GM18909 (cell line): ENCODE measurements around the gene HIBADH.
"Not testable (repeated sequence)": the region's sequence is repeated elsewhere in the genome, so short reads cannot be mapped to it uniquely, and the experiment has no call there.

Experiments
- ATAC-seq: cut with Tn5 transposase; IDR thresholded peaks from one replicate; pipeline ENCODE4 v1.9.1; 2021; ENCODE audit warnings: mild to moderate bottlenecking; ENCODE audit not compliant: unreplicated experiment, poor library complexity

Gene HIBADH

DNA sequence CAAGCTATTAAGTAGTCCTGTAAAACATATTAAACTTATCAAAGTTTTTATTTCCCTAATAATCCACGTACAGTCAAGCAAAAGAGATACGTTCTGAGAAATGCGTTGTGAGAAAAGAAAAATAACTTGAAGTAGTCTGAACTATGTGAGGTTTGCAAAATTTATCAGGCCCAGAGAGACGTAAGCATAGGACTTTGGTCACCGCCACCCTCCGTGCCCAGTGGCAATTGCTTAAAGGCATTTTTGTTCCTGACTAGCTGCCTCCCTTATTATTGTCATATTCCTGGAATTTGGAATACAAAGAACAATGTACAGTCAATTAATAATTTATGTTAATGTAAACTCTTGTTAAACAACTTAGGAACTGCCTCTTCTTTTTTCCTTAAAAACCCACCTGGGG, 22.8 kb downstream of the HIBADH start:
- no peak for ATAC-seq

DNA sequence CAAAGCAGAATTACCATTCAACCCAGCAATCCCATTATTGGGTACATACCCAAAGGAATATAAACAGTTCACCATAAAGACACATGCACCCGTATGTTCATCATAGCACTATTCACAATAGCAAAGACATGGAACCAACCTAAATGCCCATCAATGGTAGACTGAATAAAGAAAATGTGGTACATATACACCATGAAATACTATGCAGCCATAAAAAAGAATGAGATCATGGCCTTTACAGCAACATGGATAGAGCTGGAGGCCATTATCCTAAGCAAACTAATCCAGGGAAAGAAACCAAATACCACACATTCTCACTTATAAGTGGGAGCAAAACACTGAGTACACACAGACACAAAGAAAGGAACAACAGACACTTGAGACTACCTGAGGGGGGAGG, 23.6 kb downstream of the HIBADH start:
- not testable (repeated sequence) for ATAC-seq

DNA sequence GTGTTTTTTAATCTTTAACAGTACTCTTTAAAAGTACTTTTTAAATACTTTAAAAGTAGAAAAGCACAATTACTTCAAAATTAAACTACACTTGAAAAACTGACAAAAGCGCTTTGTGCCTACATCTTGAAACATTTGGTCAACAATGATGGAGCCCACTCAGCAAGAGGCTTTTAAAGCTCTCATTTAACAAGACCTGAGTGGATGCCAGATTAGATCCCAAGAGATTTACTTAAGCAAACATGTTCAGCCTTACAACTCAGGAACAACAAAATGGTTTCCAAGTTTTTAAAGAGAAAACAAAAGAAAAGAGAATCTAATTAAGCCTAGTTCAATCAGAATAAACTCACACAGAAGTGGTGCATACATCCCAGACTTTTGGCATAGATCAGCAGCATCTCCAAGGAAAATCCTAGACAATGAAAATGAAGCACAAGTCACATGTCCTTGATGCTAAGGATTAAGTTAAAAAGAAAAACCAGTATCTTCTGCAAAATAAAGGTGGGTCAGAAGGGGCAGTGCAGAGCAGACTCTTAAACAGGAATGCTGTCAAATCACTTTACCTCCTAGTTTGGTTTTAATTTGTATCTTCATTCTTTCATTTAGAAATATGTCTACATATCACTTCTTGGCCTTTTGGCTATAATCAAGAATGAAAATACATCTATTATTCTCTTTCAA, 26.2 kb downstream of the HIBADH start:
- ATAC-seq: no peak

DNA sequence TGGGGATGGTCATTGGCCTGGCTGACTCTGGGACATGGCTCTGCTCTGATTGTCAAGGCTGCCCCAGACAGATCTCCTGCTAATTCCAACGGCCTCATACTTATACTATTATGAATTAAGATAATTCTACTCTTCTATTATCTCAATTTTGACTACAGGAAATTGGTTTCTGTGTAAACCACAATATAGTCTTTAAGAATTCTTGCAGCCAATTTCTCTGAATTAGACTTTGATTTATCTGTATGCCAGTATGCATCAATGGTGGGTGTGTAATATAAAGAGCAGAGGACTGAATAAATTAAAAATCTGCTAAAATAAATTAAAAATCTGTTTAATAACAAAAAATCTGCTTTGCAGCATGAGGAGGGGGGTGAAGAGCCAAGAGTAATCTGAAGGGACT, 27.0 kb downstream of the HIBADH start:
- no peak for ATAC-seq

DNA sequence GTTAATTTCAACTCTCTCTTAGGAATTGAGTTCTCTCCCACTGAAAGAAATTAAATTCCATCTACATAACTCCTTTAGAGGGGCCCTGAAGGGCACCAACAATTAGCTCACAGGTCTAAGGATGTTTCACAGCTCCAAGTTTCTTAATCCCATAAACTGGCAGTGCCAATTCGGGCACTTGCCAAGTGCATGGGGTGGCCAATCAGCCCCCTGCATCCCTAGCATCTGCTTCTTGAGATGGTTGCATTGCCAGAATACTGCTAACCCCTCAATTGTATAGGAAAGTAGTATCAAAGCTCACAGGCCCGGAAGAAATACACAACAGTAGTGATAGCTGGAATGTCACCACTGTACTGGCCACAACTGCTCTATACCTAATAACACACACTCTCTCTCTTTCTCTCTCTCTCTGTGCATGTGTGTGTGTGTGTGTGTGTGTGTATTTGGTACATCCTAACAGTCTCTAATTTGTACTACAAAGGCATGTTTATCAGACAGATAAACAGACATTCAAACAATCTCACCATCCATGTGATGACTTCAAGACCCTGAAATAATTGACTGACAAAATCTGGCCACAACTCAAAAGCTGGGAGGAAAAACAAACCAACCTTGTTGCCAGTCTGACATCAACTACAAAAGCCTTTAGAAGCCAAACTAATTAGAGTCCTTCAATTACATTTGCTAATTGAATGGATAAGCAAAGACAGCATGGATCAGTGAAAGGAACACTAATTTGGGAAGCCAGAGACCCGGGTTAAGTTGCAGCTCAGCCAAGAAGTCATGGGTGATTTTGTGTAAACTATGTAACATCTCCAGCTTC, 27.8 kb downstream of the HIBADH start:
- no peak for ATAC-seq

DNA sequence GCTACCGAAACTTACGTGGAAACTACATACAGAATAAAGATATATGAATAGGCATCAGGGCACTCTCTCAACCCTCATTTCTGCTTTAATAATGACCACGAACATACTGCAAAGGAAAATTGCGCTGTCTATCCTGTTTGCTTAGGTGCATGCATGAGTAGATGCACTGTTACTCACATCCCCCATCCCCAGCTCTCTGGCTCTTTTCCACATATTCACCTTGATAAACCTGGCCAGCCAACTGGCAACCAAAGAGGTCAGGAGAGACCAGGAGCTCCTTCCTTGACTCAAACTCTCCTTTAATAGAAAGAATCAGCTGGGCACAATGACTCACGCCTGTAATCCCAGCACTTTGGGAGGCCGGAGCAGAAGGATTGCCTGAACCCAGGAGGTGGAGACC, 29.6 kb downstream of the HIBADH start:
- ATAC-seq: no peak

DNA sequence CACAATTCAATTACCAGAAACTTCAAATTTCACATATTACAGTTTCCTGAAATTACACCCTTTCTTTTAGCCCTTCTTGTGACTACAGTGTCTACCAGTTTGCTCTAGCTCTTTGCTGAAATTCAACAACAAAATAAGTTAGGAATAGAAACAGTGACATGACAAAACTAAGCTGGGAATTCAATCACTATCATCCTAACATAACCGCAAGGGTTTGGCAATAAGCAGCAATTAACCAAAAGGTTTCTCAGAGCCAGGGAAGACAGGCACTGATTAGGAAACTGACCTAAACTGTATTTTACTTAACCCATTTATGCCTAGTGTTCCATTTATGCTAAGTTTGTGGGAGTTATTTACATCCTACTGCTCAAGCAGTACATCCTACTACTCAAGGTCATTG, 31.3 kb downstream of the HIBADH start:
- ATAC-seq: no peak

DNA sequence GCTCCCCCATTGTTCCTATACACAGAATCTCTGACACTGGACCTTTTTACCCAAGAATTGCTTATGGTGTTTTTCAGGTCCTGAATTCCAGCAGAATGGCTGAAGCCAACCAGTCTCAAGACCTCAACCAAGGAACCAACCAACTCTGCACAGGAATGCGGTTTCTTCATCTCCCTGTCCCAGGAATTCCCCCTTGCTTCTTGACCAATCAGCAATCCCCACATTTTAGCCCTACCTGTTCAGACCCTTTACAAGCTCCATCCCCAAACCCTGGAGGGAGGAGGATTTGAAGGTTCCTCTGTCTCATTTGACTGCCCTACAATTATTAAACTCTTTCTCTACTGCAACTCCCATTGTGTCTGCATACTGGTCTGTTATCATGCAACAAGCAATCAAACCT, 35.5 kb downstream of the HIBADH start:
- ATAC-seq: no peak

DNA sequence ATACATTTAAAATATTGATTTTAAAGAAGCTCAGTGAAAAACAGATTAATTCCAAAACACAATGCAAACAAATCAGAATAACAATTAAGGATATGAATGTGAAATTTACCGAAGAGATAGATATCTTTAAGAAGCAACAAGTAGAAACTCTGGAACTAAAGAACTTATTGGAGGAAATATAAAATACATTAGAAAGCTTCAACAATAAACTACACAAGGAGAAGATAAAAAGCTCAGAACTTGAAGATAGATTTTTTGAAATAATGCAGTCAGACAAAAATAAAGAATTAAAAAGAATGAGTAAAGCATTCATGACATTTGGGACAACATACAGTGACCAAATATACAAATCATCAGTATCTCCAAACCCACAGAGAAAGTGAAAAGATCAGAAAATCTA, 43.2 kb downstream of the HIBADH start:
- ATAC-seq: no peak

DNA sequence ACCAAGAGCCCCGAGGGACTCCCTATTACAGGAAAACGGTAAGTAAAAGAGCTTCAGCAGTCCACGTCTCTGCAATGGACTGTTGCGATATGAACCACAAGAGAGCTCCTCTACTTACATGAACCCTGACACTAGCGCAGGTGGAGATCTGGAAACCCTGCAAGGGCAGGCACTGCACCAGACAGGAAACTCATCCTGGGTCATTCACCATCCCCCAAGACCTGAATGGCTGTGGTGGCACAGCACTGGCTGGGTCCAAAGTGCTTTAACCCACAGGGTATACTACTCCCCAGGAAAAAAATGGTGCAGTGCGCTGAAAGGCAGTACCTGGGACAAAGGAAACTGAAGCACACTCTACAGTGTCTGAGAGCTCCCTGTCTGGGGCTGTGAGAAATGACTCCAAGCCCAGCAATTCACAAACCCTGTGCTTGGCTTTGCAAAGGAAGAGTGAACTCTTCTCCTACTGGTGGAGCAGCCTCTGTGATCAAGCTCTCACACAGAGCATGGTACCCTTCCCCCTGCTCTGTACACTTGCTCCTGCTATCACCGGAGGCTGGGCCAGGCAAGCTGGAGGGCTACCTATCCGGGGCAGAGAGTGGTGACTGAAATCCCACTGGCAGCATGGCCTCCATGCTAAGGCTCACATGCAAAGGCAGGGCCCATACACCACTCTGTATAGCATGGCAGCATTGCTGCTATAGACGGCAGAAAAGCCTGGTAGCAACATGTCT, 44.9 kb downstream of the HIBADH start:
- ATAC-seq: no peak

DNA sequence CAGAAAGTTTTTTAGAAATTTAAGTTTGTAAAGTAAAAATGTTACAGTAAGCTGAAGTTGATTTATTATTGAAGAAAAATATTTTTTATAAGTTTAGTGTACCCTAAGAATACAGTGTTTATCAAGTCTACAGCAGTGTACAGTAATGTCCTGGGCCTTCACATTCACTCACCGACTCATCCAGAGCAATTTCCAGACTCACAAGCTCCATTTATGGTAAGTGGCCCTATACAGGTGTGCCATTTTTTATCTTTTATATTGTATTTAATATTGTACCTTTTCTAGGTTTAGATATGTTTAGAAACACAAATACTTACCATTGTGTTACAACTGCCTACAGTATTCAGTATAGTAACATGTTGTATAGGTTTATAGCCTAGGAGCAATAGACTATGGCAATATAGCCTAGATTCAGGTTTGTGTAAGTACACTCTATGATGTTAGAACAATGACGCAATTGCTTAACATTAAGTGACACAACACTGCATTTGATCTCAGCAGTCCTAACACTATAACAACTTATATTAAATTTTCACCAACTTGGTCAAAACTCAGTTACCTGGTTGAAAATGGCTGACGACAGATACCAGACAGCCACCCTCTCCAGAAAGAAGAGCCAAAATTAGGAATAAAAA, 45.7 kb downstream of the HIBADH start:
- no peak for ATAC-seq

DNA sequence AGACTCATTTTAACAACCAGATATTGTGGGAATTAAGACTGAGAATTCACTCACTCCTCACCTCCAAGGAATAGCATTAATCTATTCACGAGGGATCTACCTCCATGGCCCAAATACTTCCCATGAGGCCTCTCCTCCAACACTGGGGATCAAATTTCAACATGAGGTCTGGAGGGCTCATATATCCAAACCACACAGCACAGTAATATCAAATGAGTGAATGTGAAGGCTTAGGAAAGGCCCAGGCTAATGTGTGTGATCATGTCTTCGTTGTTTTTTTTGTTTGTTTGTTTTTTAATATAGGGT, 46.5 kb downstream of the HIBADH start:
- no peak for ATAC-seq

DNA sequence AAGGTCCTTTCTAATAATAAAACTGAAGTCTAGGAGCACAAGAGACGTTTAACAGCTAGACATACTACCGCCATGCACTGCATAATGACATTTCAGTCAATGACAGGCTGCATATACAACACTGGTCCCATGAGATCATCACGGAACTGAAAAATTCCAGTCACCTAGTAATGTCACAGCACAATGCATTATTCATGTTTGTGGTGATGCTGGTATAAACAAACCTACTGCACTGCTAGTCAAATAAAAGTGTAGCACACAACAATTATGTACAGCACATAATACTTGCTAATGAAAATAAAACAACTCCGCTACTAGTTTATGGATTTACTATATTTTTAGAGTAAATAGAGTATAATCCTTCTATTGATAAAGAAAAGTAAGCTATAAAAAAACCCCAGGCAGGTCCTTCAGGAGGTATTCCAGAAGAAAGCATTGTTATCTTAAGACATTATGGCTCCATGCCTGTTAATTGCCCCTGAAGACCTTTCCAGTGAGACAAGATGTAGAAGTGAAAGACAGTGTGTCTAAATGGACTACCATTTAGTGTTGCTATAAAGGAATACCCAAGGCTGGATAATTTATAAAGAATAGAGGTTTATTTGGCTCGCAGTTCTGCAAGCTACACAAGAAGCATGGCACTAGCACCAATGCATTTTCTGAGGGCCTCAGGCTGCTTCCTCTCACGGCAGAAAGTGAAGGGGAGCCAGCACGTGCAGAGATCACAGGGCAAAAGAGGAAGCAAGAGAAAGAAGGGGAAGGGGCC, 47.1 kb downstream of the HIBADH start:
- ATAC-seq: no peak

DNA sequence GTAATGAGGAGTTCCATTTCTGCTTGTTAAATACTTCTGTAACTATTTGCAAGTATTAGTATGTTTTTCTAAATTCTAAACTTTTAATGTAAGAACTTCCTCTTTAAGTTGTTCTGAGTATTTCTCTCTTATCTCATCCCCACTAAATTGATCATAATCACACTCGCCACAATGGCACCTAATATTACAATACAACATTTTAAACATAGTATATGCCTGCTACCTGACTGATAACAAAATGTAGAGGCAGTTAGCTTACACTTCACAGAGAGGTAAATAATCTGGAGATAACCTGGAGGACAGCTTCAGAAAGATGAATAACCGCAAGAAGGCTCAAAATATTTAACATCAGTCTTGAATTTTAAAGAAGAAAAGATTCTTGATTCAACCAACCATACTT, 48.6 kb downstream of the HIBADH start:
- ATAC-seq: no peak

DNA sequence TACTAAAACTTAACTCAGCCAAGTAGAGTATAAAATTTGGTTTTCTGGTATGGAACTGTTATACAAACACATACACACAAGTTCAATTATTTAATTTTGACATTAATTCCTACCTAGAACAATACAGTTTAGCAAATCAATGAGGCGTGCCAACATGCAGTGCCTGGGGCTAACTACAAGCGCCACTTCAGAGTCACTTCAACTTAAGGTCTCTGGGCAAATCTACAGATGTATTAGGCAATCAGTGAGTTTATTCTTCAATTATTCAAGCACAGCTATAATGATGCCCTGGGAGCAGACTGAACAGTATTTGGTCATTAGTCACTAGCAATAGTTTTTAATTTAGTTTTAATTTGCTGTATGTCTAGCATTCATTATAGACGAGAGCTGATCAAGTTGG, 51.6 kb downstream of the HIBADH start:
- ATAC-seq: no peak

DNA sequence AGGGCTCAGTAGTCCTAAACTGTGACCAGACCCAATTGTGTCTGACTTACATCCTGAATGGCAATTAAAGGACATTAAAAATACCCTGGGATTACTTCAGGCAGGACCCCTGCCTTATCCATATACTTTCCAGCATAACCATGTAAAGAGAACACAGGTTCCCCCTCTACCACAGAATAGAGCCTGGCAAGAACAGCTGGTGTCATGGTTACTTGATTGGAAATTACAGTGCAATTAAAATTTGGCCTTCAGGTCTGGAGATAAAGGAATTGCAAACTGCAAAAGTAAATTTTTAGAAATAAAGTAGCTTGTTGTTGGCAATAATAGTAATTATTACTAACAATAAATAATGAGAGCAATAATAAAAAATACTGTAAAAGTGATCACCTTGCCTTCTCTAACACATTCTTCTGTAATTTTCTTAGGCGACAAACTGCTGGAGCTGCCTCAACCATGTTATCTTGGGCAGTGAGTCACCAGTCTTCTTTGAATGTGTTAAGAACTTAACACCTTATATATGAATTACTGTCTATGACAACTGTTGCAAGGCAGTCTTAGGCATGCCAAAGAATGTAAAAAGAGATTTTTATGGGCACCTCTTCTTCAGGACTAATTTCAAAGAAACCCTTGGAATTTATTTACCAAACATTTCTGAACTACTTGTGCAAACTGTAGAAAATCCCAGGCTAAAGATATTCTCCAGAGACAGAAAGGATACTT, 53.7 kb downstream of the HIBADH start:
- ATAC-seq: no peak

DNA sequence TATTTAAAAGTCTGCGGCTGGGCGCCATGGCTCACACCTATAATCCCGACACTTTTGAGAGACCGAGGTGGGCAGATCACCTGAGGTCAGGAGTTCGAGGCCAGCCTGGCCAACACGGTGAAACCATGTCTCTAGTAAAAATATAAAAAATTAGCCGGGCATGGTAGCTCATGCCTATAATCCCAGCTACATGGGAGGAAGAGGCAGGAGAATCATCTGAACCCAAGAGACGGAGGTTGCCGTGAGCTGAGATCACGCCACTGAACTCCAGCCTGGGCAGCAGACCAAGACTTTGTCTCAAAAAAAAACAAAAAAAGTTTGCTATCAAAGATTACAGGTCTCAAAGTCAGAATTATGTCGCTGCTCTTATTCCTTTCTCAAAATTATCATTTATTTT, 55.5 kb downstream of the HIBADH start:
- no peak for ATAC-seq

DNA sequence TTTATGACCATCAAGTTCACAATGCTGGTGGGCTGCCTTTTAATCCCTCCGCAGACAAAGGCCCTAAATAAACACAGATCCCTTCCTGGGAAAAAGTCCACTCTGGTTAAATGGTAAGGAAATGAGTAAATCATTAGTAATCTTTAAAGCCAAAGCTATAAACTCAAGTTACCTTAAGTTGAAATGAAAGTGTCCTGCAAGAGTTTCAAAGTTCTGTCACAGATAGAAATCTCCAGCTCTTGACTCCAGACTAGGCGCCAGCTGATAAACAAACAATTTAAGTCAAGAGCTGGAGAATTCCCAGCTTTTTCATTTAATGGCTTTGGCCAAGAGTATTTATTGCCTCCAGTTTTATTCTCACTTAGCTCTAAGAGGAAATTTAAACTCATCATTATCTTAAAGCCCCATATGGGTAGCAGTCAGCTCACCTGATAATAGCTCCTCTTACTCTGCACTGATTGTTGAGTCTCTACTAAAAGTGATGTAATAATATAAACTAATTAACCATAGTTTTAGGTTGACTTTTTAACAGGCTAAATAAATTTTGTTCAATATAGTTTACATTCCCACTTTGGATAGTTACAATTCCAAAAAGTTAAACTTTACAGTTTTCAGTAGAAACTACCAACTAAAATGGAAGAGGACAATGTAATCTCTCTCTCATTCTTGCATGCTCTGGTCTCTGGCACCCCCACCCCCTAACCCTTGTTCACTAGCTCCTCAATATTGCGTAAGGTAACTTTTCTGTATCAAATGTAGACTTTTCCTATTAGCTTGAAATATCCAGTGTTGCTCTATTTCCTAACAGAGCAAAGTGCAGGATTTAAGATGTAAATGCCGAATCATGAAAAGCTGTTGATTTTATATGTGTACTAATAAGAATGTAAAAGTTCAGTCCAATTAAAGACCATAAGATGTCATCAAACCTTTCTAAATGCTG, 56.1 kb downstream of the HIBADH start:
- ATAC-seq: no peak
